CD8-positive, alpha-beta memory T cell (primary cell): Measurements from ENCODE around the gene VIPR2. TPM values are rescaled to one million over a fixed set of nuclear protein-coding genes. Genes with fewer than 3 reads are reported as not detected.

ENCODE experiments used
- CTCF ChIA-PET: fragments of 350-600 bp; sonication (Branson Sonifier 250); formaldehyde crosslinking; loops from one replicate; lab custom pipeline; 2021; ENCODE audit warnings: antibody characterized with exemption; lab: Charles Lee
- POLR2A ChIA-PET: fragments of 350-600 bp; sonication (Branson Sonifier 250); formaldehyde crosslinking; loops from one replicate; lab custom pipeline; 2021; ENCODE audit warnings: antibody characterized with exemption; lab: Charles Lee
- DNase-seq, 5 donors: peaks; one replicate each; pipeline versions ENCODE4 v3.0.0 to v3.0.0-alpha.2; 2020 to 2022; ENCODE audit warnings: mixed read lengths in 1 of 5
- H3K27ac ChIP-seq: one replicate; pipeline ENCODE4 v1.7.0; 2013; ENCODE audit warnings: low read depth, mild to moderate bottlenecking, low read length, moderate library complexity
- H3K27me3 ChIP-seq: 2 replicates; pipeline ENCODE4 v1.7.0; 2013; ENCODE audit warnings: low read length, mild to moderate bottlenecking; ENCODE audit not compliant: insufficient read depth, poor library complexity, severe bottlenecking
- H3K36me3 ChIP-seq: 2 replicates; pipeline ENCODE4 v1.7.0; 2013; ENCODE audit warnings: mild to moderate bottlenecking, low read length, moderate library complexity; ENCODE audit not compliant: insufficient read depth
- H3K4me1 ChIP-seq: 2 replicates; pipeline ENCODE4 v1.7.0; 2013; ENCODE audit warnings: mild to moderate bottlenecking, low read length, moderate library complexity; ENCODE audit not compliant: insufficient read depth
- H3K4me3 ChIP-seq: 2 replicates; pipeline ENCODE4 v1.7.0; 2013; ENCODE audit warnings: mild to moderate bottlenecking, low read length
- H3K9me3 ChIP-seq: 2 replicates; pipeline ENCODE4 v1.7.0; 2013; ENCODE audit warnings: mild to moderate bottlenecking, low read length
- H3K27ac Mint-ChIP-seq, 8 donors: one replicate each; pipeline ENCODE4 v1.8.0; 2020 to 2021; ENCODE audit warnings: mixed read lengths in 8 of 8, mild to moderate bottlenecking in 6 of 8, inconsistent platforms in 3 of 8, moderate library complexity in 3 of 8
- H3K27me3 Mint-ChIP-seq, 2 donors: one replicate each; pipeline ENCODE4 v1.8.0; 2020 to 2021; ENCODE audit warnings: mixed read lengths in 2 of 2, mild to moderate bottlenecking in 1 of 2, moderate library complexity in 1 of 2
- H3K36me3 Mint-ChIP-seq, 3 donors: one replicate each; pipeline ENCODE4 v1.8.0; 2020 to 2021; ENCODE audit warnings: mixed read lengths in 3 of 3, inconsistent platforms in 1 of 3, mild to moderate bottlenecking in 1 of 3
- H3K4me1 Mint-ChIP-seq, 3 donors: one replicate each; pipeline ENCODE4 v1.8.0; 2020 to 2021; ENCODE audit warnings: mixed read lengths in 3 of 3, inconsistent platforms in 1 of 3, mild to moderate bottlenecking in 1 of 3
- H3K4me3 Mint-ChIP-seq, 7 donors: one replicate each; pipeline ENCODE4 v1.8.0; 2020 to 2021; ENCODE audit warnings: mixed read lengths in 7 of 7, mild to moderate bottlenecking in 6 of 7, moderate library complexity in 4 of 7, inconsistent platforms in 2 of 7
- H3K9me3 Mint-ChIP-seq, 5 donors: one replicate each; pipeline ENCODE4 v1.8.0; 2020 to 2022; ENCODE audit warnings: mixed read lengths in 5 of 5, mild to moderate bottlenecking in 3 of 5, moderate library complexity in 2 of 5, inconsistent platforms in 1 of 5
- polyA plus RNA-seq: library from polyadenylated mRNA; unstranded; fragments of 300-500 nt; fragmentation: Illumina TruSeq; gene quantifications from one replicate; pipeline ENCODE4 v1.2.3, GENCODE V29; 2021
- total RNA-seq, 2 experiments: library from RNA; stranded (reverse); gene quantifications; one replicate each; pipeline ENCODE4 v1.2.3, GENCODE V29; 2021

The VIPR2 gene
- total and polyA plus RNA-seq, 3 experiments from 2014 or later: 0.15 to 0.61 (median 0.31) TPM

DNA sequence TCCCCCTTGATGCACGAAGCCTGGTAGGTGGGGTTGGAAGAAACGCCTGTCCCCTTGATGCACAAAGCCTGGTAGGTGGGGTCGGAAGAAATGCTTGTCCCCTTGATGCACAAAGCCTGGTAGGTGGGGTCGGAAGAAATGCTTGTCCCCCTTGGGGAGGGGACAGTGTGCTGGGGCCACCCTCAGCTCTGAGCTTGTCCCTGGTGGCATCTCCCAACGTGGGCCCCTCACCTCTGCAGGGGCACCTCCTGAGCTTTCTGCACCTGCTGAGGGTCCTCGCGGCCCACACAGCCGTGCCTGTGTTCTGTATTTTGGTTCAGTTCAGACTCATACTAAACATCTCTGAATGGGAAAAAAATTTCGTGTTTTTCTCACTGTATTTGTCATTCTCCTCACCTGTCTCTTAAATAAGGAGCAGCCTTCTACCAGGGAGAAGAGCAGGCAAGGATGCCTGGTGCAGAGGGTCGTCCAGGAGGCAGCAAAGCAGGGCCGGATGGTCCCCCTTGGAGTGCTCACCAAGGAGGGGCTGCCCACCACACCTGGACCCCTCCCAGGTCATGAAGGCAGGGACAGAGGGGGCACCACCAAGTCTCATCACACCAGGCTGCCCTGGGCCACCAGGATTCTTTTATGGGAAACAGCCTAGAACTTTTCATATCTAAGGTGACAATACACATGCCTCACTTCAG, 24.7 kb downstream of the VIPR2 start:
- Histone ChIP-seq H3K27me3 (no peaks in the 10 kb centered on the region), H3K27ac (no peak overlapping the region), H3K4me3 (no peak overlapping the region), H3K4me1 (no peaks in the 10 kb centered on the region), H3K36me3 (no peaks in the 10 kb centered on the region), H3K9me3 (no peaks in the 10 kb centered on the region)
- Mint-ChIP-seq H3K4me3 (no peak overlapping the region), H3K36me3 (no peaks in the 10 kb centered on the region), H3K27ac (peak overlapping the region in 1 of 8 donors; percentile 42), H3K27me3 (peaks cover 5% of the 10 kb centered on the region in 2 donors), H3K9me3 (peaks cover 0 to 8% (median 0%) of the 10 kb centered on the region in 5 donors), H3K4me1 (no peaks in the 10 kb centered on the region)
- ChIA-PET POLR2A (no interaction called here), CTCF (no interaction called here)
- no peak for DNase-seq

DNA sequence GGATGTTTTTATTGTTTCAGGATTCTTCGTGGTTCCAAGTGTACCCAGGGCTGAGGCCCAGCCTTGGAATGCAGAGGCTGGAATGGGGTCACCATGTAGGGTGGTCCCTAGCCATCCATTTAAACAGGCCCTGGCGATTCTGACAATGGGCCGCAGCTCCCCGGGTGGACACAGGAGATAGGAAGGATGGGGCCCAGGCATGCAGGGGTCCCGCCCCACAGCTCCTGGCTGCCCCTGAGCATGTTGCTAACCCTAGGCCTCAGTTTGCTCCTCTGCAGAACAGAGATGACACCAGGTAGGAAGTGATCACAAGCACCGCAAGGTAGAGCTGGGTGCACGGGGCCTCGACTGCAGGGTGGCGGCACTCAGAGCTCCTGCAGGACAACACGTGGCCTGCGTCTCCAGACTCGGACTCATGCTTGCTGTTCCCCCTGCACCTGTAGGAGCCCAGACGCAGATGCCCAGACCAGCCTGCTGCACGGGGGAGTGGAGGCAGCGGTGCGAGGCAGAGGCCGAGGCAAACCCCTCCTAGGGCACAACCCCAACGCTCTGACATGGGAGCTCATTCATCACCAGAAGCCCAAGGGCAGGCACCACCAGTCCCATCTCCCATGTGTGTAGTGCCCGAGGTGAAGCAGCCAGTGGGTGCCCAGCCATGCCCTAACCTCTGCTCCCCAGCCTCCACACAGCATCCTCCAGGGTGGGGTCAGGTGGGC, 25.5 kb downstream of the VIPR2 start:
- Mint-ChIP-seq H3K27me3 (peaks cover 5 to 10% of the 10 kb centered on the region in 2 donors), H3K4me3 (no peak overlapping the region), H3K9me3 (peaks cover 0 to 8% (median 0%) of the 10 kb centered on the region in 5 donors), H3K36me3 (no peaks in the 10 kb centered on the region), H3K27ac (peak overlapping the region in 1 of 8 donors; percentile 42), H3K4me1 (no peaks in the 10 kb centered on the region)
- Histone ChIP-seq H3K27me3 (no peaks in the 10 kb centered on the region), H3K4me1 (no peaks in the 10 kb centered on the region), H3K9me3 (no peaks in the 10 kb centered on the region), H3K4me3 (no peak overlapping the region), H3K36me3 (no peaks in the 10 kb centered on the region), H3K27ac (no peak overlapping the region)
- ChIA-PET CTCF (no interaction called here), POLR2A (no interaction called here)
- no peak for DNase-seq

DNA sequence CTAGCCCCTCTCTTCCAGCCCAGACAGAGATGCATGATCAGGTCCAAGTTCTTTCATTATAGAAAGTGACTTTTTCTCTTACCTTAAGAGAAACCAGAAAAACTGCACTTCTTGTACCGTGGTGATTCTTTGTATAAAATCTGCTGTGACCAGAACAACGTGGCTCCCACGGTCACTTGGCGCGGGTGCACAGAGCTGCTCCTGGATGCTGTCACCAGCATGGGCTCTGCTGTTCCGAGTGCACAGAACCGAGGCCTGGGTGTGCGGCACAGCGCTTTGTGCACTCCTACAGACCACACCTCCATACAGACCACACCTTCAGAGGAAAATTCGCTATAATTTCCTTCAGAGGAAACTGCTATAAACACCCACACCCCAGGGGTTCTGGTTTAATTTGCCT, 26.0 kb downstream of the VIPR2 start:
- no peak overlapping the region for H3K27ac Mint-ChIP-seq
- H3K36me3 ChIP-seq: no peaks in the 10 kb centered on the region
- H3K9me3 ChIP-seq: no peaks in the 10 kb centered on the region
- DNase-seq: no peak
- no peaks in the 10 kb centered on the region for H3K27me3 ChIP-seq
- no peak overlapping the region for H3K27ac ChIP-seq
- no peak overlapping the region for H3K4me3 ChIP-seq
- H3K9me3 Mint-ChIP-seq: peaks cover 0 to 7% (median 0%) of the 10 kb centered on the region in 5 donors
- no peak overlapping the region for H3K4me3 Mint-ChIP-seq
- H3K4me1 ChIP-seq: no peaks in the 10 kb centered on the region
- H3K4me1 Mint-ChIP-seq: no peaks in the 10 kb centered on the region
- POLR2A ChIA-PET: no interaction called here
- CTCF ChIA-PET: no interaction called here
- H3K27me3 Mint-ChIP-seq: peaks cover 9 to 15% of the 10 kb centered on the region in 2 donors
- no peaks in the 10 kb centered on the region for H3K36me3 Mint-ChIP-seq

DNA sequence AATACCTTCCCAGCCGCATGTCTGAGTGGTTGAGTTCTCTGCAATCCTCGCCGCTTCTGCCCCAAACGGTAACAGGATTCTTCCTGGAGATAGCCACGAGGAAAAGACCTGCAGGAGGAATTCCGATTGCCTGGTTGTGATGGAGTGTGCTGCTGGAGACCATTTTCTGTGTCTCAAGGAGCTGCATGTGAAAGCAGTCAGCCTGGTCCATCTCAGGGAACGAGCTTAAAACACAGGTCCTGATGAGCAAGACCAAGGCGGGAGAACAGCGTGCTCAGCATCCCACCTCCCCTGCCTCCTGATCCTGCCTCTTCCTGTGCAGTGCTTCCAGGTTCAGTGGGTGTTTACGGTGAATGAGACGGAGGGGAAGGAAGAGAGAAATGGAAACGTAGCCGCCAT, 26.5 kb downstream of the VIPR2 start:
- POLR2A ChIA-PET: no interaction called here
- no peak overlapping the region for H3K27ac ChIP-seq
- H3K4me3 Mint-ChIP-seq: no peak overlapping the region
- H3K9me3 ChIP-seq: no peaks in the 10 kb centered on the region
- H3K4me1 ChIP-seq: no peaks in the 10 kb centered on the region
- no peaks in the 10 kb centered on the region for H3K36me3 ChIP-seq
- no peaks in the 10 kb centered on the region for H3K27me3 ChIP-seq
- DNase-seq: no peak
- no peaks in the 10 kb centered on the region for H3K4me1 Mint-ChIP-seq
- H3K4me3 ChIP-seq: no peak overlapping the region
- H3K9me3 Mint-ChIP-seq: peaks cover 0 to 3% (median 0%) of the 10 kb centered on the region in 5 donors
- H3K27ac Mint-ChIP-seq: no peak overlapping the region
- H3K27me3 Mint-ChIP-seq: peaks cover 11 to 19% of the 10 kb centered on the region in 2 donors
- no peaks in the 10 kb centered on the region for H3K36me3 Mint-ChIP-seq
- CTCF ChIA-PET: no interaction called here

GRCh38 chr7:159117366-159118196, 27.1 kb downstream of the VIPR2 start:
- Histone ChIP-seq H3K36me3 (no peaks in the 10 kb centered on the region), H3K27ac (no peak overlapping the region), H3K27me3 (no peaks in the 10 kb centered on the region), H3K4me1 (no peaks in the 10 kb centered on the region), H3K4me3 (no peak overlapping the region), H3K9me3 (no peaks in the 10 kb centered on the region)
- H3K36me3 Mint-ChIP-seq: no peaks in the 10 kb centered on the region
- POLR2A ChIA-PET: no interaction called here
- CTCF ChIA-PET: no interaction called here
- H3K4me1 Mint-ChIP-seq: no peaks in the 10 kb centered on the region
- peaks cover 0 to 2% (median 0%) of the 10 kb centered on the region in 5 donors for H3K9me3 Mint-ChIP-seq
- peaks cover 12 to 23% of the 10 kb centered on the region in 2 donors for H3K27me3 Mint-ChIP-seq
- no peak overlapping the region for H3K4me3 Mint-ChIP-seq
- no peak for DNase-seq
- H3K27ac Mint-ChIP-seq: no peak overlapping the region

- no peak overlapping the region for H3K27ac ChIP-seq
- no peak for DNase-seq
- CTCF ChIA-PET: no interaction called here
- peaks cover 0 to 4% (median 0%) of the 10 kb centered on the region in 5 donors for H3K9me3 Mint-ChIP-seq
- no peaks in the 10 kb centered on the region for H3K9me3 ChIP-seq
- no peaks in the 10 kb centered on the region for H3K4me1 ChIP-seq
- peaks cover 4 to 6% (median 5%) of the 10 kb centered on the region in 3 donors for H3K4me1 Mint-ChIP-seq
- peak overlapping the region in 1 of 8 donors; percentile 1 for H3K27ac Mint-ChIP-seq
- H3K27me3 ChIP-seq: no peaks in the 10 kb centered on the region
- H3K36me3 Mint-ChIP-seq: no peaks in the 10 kb centered on the region
- H3K36me3 ChIP-seq: no peaks in the 10 kb centered on the region
- H3K4me3 ChIP-seq: no peak overlapping the region
- no peak overlapping the region for H3K4me3 Mint-ChIP-seq
- peaks cover 12 to 27% of the 10 kb centered on the region in 2 donors for H3K27me3 Mint-ChIP-seq
- POLR2A ChIA-PET: no interaction called here
These were observed 27.9 kb downstream of the VIPR2 start for GRCh38 chr7:159116581-159117339.

DNA sequence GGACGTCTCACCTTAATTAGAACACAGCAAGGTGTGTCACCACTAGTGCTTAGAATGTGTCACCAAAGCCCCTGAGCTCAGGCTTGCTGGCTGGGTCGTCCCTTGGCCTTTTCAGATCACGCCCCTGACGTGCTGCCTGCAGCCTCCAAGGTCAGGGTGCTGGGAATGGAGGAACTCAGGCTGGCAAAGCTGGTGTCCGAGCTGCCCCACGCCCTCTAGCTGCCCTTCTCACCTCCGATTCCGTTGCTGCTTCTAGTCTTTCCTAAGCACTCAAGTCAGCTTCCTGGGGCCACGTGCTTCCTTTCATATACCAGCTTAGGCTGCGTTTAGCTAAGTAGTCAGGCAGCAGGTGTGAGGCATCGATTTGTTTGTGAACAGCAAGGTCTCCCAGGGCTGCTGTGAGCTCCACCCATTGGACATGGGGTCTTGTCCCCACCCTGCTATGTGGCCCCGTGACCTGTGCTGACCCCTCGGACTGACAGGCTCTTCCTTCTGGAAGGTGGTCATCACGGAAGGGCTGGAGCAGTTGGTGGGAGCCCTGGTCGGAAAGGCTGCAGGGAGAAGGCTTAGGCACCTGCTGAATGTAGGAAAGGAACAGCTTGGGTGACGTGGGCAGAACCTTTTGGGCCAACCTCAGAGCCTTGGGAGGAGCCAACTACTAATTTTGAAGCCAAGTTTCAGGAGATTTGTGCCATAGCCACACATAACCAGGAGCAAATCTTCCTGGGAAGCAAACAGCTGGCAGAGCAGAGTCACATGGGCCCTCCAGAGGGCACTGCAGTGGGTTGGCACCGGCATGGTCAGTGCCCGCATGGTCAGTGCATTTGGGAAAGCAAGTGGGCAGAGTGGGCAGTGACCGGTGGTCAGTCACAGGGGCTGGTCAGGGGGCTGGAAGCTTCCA, 28.8 kb downstream of the VIPR2 start:
- no peak overlapping the region for H3K4me3 Mint-ChIP-seq
- peaks cover 0 to 4% (median 0%) of the 10 kb centered on the region in 5 donors for H3K9me3 Mint-ChIP-seq
- H3K4me1 ChIP-seq: no peaks in the 10 kb centered on the region
- DNase-seq: no peak
- no peaks in the 10 kb centered on the region for H3K9me3 ChIP-seq
- no peak overlapping the region for H3K27ac Mint-ChIP-seq
- no peaks in the 10 kb centered on the region for H3K36me3 ChIP-seq
- H3K4me3 ChIP-seq: no peak overlapping the region
- CTCF ChIA-PET: no interaction called here
- H3K27ac ChIP-seq: no peak overlapping the region
- no peaks in the 10 kb centered on the region for H3K27me3 ChIP-seq
- POLR2A ChIA-PET: no interaction called here
- H3K36me3 Mint-ChIP-seq: no peaks in the 10 kb centered on the region
- peaks cover 4 to 6% (median 5%) of the 10 kb centered on the region in 3 donors for H3K4me1 Mint-ChIP-seq
- H3K27me3 Mint-ChIP-seq: peaks cover 12 to 31% of the 10 kb centered on the region in 2 donors
